Smooth muscle cell (in vitro differentiated cells): ENCODE results near the gene ILF2. TPM values are rescaled to one million over a fixed set of nuclear protein-coding genes. Genes with fewer than 3 reads are reported as not detected.
"Not testable (repeated sequence)": the region's sequence is repeated elsewhere in the genome, so short reads cannot be mapped to it uniquely, and the experiment has no call there.

Source experiments
- DNase-seq: peaks from one replicate; lab custom pipeline; 2025; ENCODE audit not compliant: unreplicated experiment; lab: John Stamatoyannopoulos, UW
- H2AFZ ChIP-seq: fragments of 200-600 bp; sonication (generic); 2 replicates; pipeline ENCODE4 v1.6.0; 2016; ENCODE audit warnings: antibody characterized with exemption, low read depth, mild to moderate bottlenecking
- H3F3A ChIP-seq: fragments of 200-600 bp; sonication (generic); 2 replicates; pipeline ENCODE4 v1.6.0; 2017; ENCODE audit warnings: antibody characterized with exemption, low read depth
- H3K27ac ChIP-seq: fragments of 200-600 bp; sonication (generic); 2 replicates; pipeline ENCODE4 v1.5.1; 2016; ENCODE audit warnings: low read depth, mild to moderate bottlenecking
- H3K27me3 ChIP-seq: fragments of 200-600 bp; sonication (generic); 2 replicates; pipeline ENCODE4 v1.6.1; 2016; ENCODE audit warnings: low read depth, mild to moderate bottlenecking
- H3K36me3 ChIP-seq: fragments of 200-600 bp; sonication (generic); 2 replicates; pipeline ENCODE4 v1.5.1; 2016; ENCODE audit warnings: low read depth
- H3K4me1 ChIP-seq: fragments of 200-600 bp; sonication (generic); 2 replicates; pipeline ENCODE4 v1.5.1; 2016; ENCODE audit warnings: low read depth
- H3K4me2 ChIP-seq: fragments of 200-600 bp; sonication (generic); 2 replicates; pipeline ENCODE4 v1.6.0; 2016; ENCODE audit warnings: mild to moderate bottlenecking
- H3K4me3 ChIP-seq: fragments of 200-600 bp; sonication (generic); 2 replicates; pipeline ENCODE4 v1.5.1; 2016; ENCODE audit warnings: mild to moderate bottlenecking
- H3K79me2 ChIP-seq: fragments of 200-600 bp; sonication (generic); 2 replicates; pipeline ENCODE4 v1.6.0; 2016; ENCODE audit warnings: low read depth, mild to moderate bottlenecking
- H3K9ac ChIP-seq: fragments of 200-600 bp; sonication (generic); 2 replicates; pipeline ENCODE4 v1.6.0; 2016; ENCODE audit warnings: low read depth
- H3K9me3 ChIP-seq: fragments of 200-600 bp; sonication (generic); replicated peaks from 2 replicates; pipeline ENCODE4 v1.5.1; 2016; ENCODE audit warnings: low read depth
- H4K20me1 ChIP-seq: fragments of 200-600 bp; sonication (generic); 2 replicates; pipeline ENCODE4 v1.6.0; 2016; ENCODE audit warnings: low read depth
- WGBS: methylation state at CpG from one replicate; pipeline ENCODE4 v1.1.7; 2016; ENCODE audit warnings: low lambda C conversion rate; 5-methylcytosine and 5-hydroxymethylcytosine counted together
- polyA plus RNA-seq: library from polyadenylated mRNA; unstranded; fragments of >200 nt; fragmentation: Nextera tagmentation; extraction: Ambion mirVana; gene quantifications from 2 replicates; pipeline ENCODE4 v1.2.1, GENCODE V29; 2016
- total RNA-seq: library from RNA; depleted of rRNA; stranded (reverse); fragments of >200 nt; gene quantifications from 2 replicates; pipeline ENCODE4 v1.2.3, GENCODE V29; 2014
- TF ChIP-seq, protein P1 (sequence below): fragments of 200-600 bp; sonication (generic); IDR thresholded peaks from 2 replicates; pipeline ENCODE4 v1.5.1; 2017; ENCODE audit warnings: borderline replicate concordance, mild to moderate bottlenecking, antibody characterized with exemption; ENCODE audit not compliant: insufficient read depth, poor library complexity, severe bottlenecking

Gene ILF2
- total and polyA plus RNA-seq, 2 experiments from 2014 or later, result 201 to 241 TPM

DNA sequence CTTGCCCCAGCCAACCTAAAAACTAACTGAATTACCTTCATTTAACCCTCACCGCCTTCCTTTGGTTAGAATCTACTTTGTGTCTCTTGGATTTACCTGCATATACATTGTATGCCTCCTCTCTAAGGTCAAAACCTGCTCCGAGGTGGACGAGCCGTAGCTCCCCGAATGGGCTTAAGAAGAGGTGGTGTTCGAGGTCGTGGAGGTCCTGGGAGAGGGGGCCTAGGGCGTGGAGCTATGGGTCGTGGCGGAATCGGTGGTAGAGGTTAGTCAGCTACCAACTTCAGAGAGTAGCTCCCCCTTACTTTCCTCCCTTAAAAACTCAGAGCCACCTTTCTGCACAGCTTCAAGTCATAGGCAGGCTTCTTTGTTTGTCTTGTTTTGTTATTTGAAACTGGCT, 27.7 kb downstream of the ILF2 start:
- Histone ChIP-seq H3K4me1 (no peaks in the 10 kb centered on the region), H3K4me3 (no peak overlapping the region), H3K79me2 (peaks cover 35% of the 10 kb centered on the region), H3K27me3 (no peaks in the 10 kb centered on the region), H3F3A (peaks cover 43% of the 10 kb centered on the region), H3K9ac (no peak overlapping the region), H3K27ac (no peak overlapping the region), H4K20me1 (peaks cover 62% of the 10 kb centered on the region), H3K36me3 (peaks cover 32% of the 10 kb centered on the region), H3K4me2 (no peak overlapping the region), H3K9me3 (no peaks in the 10 kb centered on the region), H2AFZ (no peak overlapping the region)
- 97% methylated on average over 11 of the region's 11 CpGs for WGBS
- no peak for DNase-seq
- TF ChIP-seq, protein P1, sequence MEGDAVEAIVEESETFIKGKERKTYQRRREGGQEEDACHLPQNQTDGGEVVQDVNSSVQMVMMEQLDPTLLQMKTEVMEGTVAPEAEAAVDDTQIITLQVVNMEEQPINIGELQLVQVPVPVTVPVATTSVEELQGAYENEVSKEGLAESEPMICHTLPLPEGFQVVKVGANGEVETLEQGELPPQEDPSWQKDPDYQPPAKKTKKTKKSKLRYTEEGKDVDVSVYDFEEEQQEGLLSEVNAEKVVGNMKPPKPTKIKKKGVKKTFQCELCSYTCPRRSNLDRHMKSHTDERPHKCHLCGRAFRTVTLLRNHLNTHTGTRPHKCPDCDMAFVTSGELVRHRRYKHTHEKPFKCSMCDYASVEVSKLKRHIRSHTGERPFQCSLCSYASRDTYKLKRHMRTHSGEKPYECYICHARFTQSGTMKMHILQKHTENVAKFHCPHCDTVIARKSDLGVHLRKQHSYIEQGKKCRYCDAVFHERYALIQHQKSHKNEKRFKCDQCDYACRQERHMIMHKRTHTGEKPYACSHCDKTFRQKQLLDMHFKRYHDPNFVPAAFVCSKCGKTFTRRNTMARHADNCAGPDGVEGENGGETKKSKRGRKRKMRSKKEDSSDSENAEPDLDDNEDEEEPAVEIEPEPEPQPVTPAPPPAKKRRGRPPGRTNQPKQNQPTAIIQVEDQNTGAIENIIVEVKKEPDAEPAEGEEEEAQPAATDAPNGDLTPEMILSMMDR, result no peak

DNA sequence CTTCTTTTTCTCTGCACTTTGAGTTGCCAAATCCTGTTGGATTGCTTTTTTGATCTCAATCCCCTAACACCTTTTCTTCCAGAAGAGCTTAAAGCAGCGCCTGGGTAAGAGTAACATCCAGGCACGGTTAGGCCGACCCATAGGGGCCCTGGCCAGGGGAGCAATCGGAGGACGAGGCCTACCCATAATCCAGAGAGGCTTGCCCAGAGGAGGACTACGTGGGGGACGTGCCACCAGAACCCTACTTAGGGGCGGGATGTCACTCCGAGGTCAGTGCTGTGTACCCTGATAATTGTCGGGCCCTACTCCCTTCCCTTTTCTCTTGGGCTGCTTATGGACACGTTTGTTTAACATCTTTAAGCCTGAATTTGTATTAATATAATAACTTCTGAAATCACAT, 28.6 kb downstream of the ILF2 start:
- H2AFZ ChIP-seq, result no peak overlapping the region
- H3K4me2 ChIP-seq, result no peak overlapping the region
- peaks cover 35% of the 10 kb centered on the region for H3K36me3 ChIP-seq
- no peaks in the 10 kb centered on the region for H3K27me3 ChIP-seq
- no peaks in the 10 kb centered on the region for H3K9me3 ChIP-seq
- H3K4me3 ChIP-seq, result no peak overlapping the region
- H3K79me2 ChIP-seq, result peaks cover 45% of the 10 kb centered on the region
- H3F3A ChIP-seq, result peaks cover 46% of the 10 kb centered on the region
- no peak overlapping the region for H3K27ac ChIP-seq
- H3K4me1 ChIP-seq, result no peaks in the 10 kb centered on the region
- DNase-seq, result no peak
- WGBS, result 95% methylated on average over 11 of the region's 11 CpGs
- no peak overlapping the region for H3K9ac ChIP-seq
- H4K20me1 ChIP-seq, result peaks cover 71% of the 10 kb centered on the region
- TF ChIP-seq, protein P1, result no peak

DNA sequence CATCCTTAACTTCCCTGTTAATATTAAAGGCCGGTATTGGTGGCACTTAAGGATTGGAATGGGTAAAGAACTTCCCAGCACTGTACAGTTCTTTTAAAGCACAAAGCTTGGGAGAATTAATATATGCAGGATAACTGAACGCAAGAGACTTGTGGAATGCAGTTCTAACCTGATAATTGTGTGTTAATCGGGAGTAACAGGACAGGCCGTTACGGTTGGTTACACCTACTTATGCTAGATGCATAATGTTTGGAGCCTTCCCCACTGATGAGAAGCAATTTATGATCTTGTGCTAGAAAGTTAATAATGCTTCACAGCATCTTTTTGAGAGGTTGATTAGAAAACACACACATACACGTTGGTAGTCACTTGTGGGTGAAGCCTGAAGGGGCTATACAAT, 29.9 kb downstream of the ILF2 start:
- no peak overlapping the region for H2AFZ ChIP-seq
- no peak overlapping the region for H3K4me3 ChIP-seq
- H3K36me3 ChIP-seq, result peaks cover 43% of the 10 kb centered on the region
- no peaks in the 10 kb centered on the region for H3K27me3 ChIP-seq
- 88% methylated on average over 6 of the region's 6 CpGs for WGBS
- no peaks in the 10 kb centered on the region for H3K9me3 ChIP-seq
- peaks cover 58% of the 10 kb centered on the region for H3K79me2 ChIP-seq
- TF ChIP-seq, protein P1, result no peak
- H3K9ac ChIP-seq, result no peak overlapping the region
- H3F3A ChIP-seq, result peaks cover 42% of the 10 kb centered on the region
- H3K4me1 ChIP-seq, result peaks cover 1% of the 10 kb centered on the region
- H3K4me2 ChIP-seq, result no peak overlapping the region
- no peak overlapping the region for H3K27ac ChIP-seq
- no peak for DNase-seq
- H4K20me1 ChIP-seq, result peaks cover 84% of the 10 kb centered on the region

DNA sequence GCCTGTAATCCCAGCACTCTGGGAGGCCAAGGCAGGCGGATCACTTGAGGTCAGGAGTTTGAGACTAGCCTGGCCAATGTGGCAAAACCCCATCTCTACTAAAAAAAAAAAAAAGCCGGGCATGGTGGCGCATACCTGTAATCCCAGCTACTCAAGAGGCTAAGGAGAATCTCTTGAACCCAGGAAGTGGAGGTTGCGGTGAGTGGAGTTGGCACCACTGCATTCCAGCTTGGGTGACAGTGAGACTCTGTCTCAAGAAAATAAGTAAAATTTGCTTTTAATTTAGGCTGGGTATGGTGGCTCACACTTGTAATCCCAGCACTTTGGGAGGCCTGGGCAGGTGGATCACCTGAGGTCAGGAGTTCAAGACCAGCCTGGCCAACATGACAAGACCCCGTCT, 30.6 kb downstream of the ILF2 start:
- Histone ChIP-seq H3K79me2 (peaks cover 64% of the 10 kb centered on the region), H3F3A (peaks cover 37% of the 10 kb centered on the region), H3K36me3 (peaks cover 39% of the 10 kb centered on the region), H4K20me1 (peaks cover 91% of the 10 kb centered on the region)
- not testable (repeated sequence) for H3K9me3 ChIP-seq, H3K9ac ChIP-seq, H3K4me3 ChIP-seq, DNase-seq, H3K27me3 ChIP-seq, H3K4me1 ChIP-seq, H2AFZ ChIP-seq, H3K4me2 ChIP-seq, H3K27ac ChIP-seq
- WGBS, result over 99% methylated on average over 5 of the region's 5 CpGs
